ENCODE measurements around the gene INPP5A.
"Not testable (repeated sequence)": the region's sequence is repeated elsewhere in the genome, so short reads cannot be mapped to it uniquely, and the experiment has no call there.

The INPP5A gene

DNA sequence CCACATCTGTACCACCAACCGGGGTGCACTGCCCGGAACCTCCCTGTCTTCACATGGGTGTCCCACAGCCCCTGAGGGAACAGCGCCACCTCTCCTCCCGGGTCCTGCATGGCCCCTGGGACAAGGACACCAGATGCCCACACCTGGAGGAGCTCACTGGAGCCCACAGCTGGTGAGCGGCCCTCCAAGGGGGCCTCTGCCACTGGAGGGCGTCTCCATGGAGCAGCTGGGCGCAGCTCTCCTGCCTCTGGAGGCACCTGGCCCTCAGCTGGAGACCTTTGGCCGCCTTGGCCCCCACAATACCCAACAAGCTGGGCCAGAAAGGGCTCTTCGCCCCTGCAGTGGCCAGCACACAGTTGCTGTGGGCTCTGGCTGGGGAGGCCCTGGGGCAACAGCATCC is 255.6 kb downstream of the INPP5A start:
- no peak for DNase-seq

DNA sequence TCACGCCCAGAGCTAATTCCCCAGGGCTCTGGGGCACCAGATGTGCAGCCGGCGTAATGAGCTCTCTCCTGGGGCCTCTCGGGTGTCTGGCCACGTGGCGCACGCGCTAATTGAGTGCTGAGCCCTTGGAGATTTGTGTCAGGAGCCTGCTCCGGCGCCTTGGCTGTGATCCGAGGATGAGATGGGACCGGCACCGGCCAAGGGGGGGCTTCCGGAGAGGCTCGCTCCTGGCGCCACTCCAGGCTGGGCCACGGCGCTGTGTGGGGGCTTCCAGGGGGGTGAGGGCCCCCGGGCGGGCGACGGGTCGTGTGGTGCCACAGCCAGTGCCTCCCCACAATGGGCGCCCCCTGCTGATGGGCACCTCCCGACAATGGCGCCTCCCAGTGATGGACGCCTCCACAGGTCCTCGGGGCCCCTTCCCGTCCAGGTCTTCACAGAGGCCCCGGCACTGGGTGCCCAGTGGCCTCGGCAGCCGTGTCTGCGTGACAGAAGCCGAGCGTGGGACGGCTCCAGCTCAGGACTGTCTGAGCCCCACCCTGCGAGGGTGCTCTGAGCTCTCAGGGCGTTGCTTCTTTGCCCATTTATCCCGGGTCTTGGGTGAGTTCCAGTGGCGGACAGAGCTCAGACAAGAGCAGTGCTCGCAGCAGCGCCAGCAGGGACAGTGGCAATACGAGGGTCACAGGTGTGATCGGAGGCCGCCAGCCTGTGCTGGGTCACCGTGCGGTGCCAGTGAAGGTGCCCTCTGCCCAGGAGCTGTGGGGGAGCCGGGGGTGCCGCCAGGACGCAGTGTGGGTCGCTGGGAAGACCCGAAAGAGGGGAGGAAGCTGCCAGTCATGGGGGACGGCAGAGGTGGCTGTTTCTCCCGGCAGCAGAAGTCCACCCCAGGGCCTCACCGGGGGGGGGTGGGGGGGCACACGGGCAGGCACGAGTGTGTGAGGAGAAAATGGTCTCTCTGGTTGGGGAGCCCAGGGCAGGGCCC is 256.6 kb downstream of the INPP5A start:
- peak; percentile 20 for DNase-seq

DNA sequence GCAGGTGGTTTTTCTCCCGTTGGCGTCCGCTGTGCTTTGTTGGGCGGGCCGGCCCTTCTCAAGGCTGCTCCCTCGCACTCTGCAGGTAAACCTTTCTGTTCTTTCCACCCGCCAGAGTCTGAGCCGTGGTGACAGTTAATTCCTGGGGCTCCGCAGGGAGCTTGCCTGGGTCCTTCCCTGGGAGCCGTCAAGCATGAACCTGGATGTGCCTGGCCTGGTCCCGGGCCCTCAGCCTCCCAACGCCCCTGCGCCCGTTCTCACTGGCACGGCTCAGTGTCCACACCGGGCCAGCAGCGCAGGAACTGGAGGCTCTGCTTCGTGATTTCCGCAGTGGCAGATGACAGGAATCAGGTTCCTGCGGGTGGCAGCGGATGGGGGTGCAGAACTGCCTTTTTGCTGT is 259.3 kb downstream of the INPP5A start:
- no peak for DNase-seq

DNA sequence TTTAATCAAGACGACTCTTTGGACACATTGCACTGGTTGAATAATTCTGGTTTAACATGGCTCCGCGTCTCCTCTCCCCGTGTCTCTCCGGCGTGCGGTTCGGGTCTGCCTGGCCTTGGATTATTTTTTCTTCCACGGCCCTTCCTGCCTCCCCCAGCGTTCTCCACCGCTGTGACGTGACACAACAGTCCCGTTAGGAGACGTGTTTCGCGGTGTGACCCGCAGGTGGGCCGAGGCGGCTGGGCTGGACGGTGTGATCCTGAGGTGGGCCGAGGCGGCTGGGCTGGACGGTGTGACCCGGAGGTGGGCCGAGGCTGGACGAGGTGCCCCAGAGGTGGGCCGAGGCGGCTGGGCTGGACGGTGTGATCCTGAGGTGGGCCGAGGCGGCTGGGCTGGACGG is 260.4 kb downstream of the INPP5A start:
- not testable (repeated sequence) for DNase-seq

DNA sequence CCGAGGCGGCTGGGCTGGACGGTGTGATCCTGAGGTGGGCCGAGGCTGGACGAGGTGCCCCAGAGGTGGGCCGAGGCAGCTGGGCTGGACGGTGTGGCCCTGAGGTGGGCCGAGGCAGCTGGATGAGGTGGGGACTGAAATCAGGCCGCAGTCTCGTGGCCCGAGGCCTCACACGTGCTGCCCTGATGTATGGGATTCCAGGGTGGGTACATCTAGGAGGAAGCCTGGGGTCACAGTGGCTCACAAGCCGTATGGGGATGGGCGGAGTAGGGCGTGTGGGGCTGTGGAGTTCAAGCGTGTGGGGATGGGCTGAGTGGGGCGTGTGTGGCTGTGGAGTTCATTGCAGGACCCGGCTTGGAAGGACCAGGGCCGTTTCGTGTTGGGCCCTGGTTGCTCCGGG is 260.8 kb downstream of the INPP5A start:
- no peak for DNase-seq

DNA sequence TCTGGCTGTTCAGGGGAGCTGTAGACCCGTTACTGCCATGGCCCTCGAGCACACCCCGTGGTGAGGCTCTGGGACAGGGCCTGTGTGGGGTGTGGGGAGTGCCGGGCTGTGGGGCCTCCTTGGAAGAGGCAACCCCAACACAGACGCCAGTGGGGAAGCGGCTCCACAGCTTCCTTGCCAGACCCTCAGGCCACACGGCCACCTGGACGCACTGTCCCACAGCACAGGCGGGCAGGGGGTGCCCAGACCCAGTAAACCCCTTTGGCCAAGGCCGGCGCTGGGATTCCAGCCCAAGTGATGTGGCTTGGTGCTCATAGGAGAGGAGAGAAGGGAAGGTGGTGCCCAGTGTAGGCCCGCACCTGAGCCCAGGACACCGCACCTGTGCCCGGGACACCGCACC is 261.3 kb downstream of the INPP5A start:
- DNase-seq: no peak

DNA sequence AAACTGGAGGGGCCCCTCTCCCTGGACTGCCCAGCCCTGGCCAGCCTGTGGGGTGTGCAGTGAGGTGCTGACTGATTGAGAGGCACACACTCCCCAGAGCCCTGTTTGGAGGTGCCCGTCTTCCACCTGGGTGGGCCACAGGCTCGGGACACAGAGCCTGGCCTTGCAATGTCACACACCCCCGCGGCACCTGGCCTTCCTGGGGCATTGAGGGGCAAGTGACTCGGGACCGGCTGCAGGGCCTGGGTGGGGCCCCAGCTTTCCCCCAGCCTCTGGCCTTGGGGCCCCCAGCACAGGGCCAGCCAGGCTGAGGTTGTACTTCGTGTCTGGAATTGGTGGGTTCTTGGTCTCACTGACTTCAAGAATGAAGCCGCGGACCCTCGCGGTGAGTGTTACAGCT is 262.3 kb downstream of the INPP5A start:
- no peak for DNase-seq

DNA sequence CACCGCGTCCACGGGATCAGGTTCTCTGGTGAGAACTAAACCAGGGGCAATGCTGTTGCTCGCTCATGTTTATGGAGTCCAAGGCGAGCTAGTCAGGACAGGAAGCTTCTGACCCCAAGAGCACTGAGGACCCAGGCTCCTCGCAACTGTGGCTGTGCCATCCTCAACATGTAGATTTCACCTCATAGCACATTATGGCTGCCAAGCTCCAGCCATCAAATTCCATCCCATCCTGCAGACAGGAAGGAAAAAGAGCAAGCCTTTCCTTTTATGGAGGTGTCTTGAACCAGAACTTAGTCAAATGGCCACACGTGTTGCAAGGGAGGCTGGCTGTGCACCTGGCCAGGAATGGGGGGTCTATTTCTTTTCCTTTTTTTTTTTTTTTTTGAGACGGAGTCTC is 264.5 kb downstream of the INPP5A start:
- DNase-seq: no peak

DNA sequence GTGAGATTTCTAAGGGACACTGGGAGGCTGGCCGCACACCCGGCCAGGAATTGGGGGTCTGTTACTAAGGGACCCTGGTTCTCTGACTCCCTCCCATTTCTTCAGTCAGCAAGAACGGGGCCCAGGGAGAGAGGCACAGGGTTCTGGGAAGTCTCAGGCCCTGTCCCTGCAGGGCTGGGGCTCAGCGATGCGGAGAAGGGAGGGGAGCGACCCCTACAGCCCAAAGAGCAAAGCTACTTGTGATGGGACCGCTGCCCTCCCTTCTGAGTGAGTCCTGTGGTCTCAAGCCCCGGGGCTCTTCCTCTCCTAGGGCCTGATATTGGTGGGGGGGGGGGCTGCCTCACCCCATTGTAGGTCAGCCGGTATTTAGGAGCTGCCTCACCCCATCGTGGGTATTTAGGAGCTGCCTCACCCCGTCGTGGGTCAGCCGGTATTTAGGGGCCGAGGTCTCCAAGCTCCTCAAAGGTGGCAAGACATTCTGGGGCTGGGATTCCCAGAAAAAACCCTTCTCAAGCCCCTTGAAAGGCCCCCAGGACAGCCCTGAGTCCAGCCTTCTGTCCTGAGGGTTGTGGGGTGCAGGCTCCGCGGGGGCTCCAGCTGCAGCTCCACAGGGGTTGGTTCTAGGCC is 265.2 kb downstream of the INPP5A start:
- no peak for DNase-seq

DNA sequence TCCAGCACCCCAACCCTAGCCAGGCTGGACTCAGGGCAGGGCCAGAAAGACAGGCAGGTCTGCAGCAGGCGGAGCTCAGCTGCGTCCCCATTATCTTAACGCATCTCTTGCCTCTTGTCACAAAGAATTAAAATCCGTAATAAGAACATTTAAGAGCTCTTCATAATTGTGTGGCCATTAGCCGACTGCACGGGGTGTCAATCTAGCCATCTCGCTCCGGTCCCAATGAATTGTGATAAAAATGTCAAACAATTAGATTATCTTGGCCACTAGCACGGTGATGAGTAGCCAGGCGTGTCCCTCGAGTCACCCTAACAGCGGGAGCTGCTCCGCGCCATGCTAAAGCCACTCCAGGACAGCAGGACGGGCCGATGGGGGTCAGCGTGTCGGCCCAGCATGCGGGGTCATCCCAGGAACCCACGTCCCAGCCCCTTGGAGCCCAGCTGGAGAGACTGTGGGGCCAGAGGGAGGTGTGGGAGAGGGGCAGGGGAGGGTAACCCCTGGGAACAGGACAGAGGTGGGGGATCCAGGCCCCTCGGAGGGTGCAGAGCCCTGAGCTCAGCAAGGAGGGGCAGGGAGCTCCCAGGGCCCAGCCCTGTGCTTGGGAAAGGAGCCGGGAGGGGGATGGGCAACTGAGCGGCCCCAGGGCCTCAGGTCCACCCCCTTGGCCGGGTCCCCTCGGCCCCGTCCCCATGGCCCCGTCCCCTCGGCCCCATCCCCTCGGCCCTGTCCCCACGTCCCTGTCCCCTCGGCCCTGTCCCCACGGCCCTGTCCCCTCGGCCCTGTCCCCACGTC is 266.0 kb downstream of the INPP5A start:
- no peak for DNase-seq

DNA sequence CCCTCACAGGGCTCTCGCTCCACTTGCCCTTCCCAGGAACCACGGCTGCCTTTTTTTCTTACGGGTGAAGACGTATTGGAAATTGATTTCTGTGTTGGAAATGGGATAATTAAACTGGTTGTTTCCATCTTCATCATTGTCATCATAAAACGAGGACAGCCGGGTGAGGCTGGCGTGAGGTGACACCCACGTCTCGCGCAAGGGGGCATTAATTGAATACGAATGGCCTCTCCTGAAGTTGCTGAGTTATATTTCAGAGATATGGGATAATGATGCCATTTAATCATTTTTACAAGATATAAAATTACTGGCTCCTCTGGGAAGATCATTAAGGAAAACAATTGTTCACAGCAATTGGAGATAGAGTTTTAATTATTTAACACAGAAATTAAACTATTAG is 266.7 kb downstream of the INPP5A start:
- DNase-seq: no peak

DNA sequence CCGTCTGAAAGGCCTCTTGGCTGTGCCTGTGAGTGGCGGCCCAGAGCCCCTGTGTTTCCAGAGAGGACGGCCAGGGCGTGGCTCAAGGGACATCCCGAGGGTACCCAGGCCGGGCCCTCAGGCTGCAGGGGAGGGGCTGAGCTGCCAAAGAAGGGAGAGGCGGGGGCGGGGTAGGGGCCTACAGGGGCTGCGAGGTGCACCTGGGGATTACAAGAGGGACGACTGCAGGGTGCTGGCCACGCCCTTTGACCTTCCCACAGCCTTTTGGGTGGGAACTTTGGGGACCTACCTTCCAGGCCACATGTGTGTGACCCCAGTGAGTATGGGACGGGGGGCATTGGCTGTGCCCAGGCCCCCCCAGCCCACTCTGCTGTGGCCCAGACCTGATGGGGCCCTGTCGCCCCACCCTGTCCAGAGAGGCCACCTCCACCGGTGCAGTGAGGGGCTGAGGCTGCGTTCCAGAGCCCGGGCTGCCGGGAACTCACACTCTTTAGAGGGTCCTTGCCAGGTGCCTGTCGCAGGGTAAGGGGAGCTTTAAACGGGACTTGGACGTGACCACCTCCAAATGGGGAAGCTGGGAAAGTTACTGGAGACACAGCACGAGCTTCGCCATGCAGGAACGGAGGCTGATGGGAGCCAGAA is 267.3 kb downstream of the INPP5A start:
- no peak for DNase-seq

DNA sequence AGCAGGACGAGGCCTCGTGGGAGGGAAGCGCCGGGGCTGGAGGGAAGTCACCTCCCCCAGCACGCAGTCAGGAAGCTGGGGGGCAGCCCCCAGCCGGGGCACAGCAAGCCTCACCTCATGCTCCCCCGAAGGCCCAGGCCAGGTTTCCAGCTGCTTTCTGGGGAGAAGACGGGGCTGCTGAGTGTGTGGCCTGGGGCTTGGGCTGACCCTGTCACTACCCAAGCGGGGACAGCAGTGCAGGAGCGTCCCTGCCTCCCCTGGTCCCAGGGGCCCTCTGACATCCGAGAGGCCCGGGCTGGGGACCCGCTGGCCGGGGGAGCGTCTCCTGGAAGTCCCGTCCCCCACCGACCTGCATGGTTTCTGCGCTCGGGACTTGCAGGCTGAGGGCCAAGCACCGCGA is 268.0 kb downstream of the INPP5A start:
- no peak for DNase-seq

DNA sequence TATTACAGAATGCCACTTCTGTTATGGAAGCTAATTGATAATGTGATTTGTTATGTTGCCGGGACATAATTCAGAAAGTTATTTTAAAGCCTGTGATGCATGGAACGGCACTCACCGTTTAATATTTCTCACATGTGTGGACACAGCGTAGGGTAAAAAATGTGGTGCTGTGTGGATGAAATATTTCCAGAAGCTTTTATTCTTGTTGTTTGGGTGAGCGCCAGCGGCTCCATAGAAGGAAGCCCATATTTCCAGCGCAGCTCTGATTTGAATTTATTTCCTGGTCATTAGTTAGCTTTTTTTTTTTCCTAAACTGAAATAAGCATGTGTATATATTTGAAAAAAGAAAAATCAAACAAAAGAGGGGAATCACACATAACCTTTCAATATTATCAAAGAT is 268.5 kb downstream of the INPP5A start:
- peak; percentile 9 for DNase-seq

DNA sequence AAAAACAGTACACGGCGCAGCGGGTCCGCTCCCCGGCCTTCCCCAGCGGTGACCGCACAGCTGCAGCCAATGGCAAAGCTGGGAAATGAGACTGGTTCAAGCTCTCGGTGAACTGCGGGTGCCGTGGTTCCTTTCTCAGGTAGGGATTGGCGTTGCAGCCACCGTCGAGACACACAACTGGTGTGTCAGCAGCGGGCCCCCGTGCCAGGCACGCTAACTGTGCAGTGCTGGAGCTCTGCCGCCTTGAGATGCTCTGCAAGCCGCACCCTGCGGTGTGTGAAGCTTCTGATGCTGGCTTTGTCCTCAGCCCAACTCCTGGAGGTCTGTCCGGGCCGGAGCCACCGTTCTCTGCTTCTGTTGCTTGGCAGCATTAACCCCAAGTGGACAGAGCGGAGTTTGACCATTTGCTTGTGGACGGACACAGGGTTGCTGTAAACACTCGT is 269.0 kb downstream of the INPP5A start:
- no peak for DNase-seq

DNA sequence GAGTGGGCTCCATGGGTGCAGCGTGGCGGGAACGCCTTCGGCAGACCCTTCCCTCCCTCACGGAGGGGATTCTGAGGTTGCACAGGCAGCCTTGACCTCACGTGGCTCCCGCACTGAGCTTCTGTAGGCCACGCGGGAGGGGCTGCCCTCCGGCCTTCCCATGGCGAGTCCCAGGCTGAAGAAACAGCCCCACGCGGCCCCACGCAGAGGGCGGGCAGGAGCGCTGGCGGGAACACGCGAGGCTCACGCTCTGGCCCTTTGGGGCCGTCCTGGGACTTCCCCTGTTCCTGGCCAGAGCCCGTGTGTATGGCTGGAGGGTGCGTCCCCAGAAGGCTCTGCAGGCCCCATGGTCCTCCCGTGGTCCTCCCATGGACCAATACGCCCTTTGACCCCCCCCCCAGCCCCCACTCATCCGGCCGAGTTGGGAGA is 270.0 kb downstream of the INPP5A start:
- DNase-seq: no peak

DNA sequence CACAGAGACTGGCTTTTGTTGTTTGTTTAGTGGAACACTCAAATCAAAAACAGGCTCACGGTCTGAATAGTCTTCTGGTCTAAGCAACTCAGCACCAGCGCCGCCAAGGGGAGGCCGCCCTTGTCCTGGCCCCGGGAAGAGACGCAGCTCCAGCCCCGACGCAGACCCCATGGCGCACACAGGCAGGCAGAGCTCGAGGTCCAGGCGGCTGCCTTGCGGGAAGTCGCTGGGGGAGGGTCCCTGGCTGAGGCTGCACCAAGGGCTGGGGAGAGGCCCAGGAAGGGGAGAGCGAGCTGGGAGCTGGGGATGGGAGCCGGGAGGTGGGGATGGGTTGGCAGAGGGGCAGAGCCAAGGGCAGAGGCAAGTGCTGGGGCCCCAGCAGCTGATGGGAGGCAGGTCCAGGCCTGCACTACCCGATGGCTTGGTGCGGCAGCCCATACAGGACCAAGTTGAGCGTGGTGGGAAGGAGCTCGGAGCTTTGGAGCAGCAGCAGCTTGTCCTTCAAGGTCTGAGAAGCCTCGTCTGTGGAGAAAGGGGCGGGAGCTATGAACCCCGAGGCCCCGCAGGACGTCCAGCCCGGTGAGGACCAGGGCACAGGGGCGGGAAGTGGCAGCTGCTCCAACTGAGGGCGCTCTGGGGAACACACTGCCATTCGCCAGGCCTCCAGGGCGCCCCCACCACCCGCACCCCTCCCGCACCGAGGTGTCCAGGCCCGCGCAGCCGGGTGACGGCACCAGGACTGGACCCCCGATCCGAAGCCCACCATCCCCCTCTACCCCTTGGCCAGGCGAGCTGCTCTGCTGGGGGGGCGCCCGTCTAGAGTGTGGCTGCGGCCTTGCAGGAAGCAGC is 271.0 kb downstream of the INPP5A start:
- no peak for DNase-seq

DNA sequence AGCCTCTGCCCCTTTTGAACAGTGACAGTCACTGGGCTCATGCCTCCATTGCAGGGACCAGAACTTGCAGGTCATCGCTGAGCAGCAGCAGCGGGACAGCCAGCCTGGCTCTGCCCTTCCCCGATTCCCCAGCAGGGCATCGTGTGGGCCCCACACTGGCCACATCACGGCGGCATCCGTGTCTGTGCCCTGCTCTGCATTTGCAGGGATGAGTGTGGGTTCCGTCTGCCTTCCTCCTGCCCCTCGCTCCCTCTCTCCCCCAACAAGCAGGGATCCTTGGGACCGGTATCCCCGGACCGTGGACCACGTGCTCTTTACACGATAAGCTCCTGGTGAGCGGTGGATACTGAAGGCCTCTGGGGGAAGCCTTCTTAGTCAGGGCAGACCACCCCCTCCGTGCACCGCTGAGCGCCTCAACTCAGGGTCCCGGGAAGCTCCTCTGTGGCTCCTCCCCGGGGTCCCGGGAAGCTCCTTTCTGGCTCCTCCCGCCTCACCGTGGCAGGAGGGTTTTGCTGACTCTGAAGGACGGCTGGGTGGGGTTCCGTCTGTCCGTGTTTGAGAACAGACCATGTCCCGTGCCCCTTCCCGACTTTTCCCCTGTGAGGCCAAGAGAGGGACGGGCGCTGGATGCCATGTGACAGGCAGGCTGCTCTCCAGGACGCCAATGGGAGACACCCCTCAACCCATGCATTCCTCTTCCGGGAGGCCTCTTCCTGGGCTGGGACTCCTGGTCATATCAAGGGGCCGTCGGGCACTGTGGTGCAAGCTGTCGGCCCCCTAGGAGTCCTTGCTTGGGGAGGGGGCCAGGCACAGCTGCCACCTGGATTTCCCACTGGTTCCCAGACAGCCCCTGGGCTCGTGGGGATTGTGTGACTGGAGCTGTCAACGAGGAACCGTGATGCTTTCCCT is 271.9 kb downstream of the INPP5A start:
- no peak for DNase-seq

DNA sequence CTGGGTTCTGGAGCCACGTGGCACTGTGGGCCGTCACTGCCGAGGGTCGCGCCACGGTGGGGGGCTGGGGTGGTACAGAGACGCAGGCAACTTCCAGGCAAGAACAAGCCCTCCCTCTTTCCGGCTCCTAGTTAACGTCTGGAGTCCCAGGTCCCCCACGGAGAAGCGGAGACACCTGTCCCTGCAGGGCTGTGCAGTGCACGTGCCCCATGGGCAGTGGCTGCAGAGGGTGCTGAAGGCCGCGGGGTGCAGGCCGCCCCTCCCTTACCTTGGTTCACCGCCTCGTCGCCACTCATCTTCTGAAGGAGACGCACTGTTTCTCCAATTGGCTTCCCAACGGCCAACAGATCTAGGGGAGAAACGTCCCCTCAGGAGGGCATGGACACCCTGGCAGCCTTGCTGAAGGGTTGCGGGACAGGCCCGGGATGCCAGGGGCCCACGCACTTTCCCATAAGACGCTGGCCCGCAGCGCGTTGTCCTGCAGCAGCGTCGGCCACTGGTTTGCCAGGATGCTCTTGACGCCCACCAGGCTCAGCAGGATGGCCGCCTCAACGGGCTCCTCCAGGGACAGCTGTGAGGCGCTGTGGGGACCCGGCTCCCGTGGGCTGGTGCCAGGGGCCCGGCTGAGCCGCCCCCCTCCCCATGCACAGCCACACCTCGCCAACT is 272.7 kb downstream of the INPP5A start:
- DNase-seq: no peak

Data from fibroblast of skin of right quadriceps (primary cell).